ENCODE data around the gene ZNF335. TPM values are rescaled to one million over a fixed set of nuclear protein-coding genes. Genes with fewer than 3 reads are reported as not detected.

The ZNF335 gene
- total and polyA plus RNA-seq, 2 experiments from 2014 or later, result 13.5 to 28.1 TPM

- Histone ChIP-seq H3K9me3 (ENCODE audit: low read depth) (no peaks in the 10 kb centered on the region), H3K27me3 (no peaks in the 10 kb centered on the region), H3K36me3 (peaks cover 63% of the 10 kb centered on the region), H3K27ac (no peak overlapping the region), H3K4me1 (ENCODE audit: low read depth) (no peaks in the 10 kb centered on the region), H3K4me3 (no peak overlapping the region)
- TF ChIP-seq, protein P1, sequence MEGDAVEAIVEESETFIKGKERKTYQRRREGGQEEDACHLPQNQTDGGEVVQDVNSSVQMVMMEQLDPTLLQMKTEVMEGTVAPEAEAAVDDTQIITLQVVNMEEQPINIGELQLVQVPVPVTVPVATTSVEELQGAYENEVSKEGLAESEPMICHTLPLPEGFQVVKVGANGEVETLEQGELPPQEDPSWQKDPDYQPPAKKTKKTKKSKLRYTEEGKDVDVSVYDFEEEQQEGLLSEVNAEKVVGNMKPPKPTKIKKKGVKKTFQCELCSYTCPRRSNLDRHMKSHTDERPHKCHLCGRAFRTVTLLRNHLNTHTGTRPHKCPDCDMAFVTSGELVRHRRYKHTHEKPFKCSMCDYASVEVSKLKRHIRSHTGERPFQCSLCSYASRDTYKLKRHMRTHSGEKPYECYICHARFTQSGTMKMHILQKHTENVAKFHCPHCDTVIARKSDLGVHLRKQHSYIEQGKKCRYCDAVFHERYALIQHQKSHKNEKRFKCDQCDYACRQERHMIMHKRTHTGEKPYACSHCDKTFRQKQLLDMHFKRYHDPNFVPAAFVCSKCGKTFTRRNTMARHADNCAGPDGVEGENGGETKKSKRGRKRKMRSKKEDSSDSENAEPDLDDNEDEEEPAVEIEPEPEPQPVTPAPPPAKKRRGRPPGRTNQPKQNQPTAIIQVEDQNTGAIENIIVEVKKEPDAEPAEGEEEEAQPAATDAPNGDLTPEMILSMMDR (IDR thresholded peaks at IDR 0.05; ENCODE audit: low read depth, low read length), result no peak
- DNase-seq (ENCODE audit: low read depth in 1 of 2, low spot score in 1 of 2), result no peak
Measured at GRCh38 chr20:45899046-45899835, 72.8 kb downstream of the ZNF335 start.

Other genes with a start within 250 kb of the ZNF335 start
- gene SPINT4, start 249.9 kb downstream of the ZNF335 start, total RNA-seq, result not detected in 2 replicates
- gene SPINT4, start 249.9 kb downstream of the ZNF335 start, polyA plus RNA-seq, result not detected in 2 replicates
- gene WFDC3, start 180.3 kb downstream of the ZNF335 start, total RNA-seq, result not detected in 2 replicates
- 1.3 and 2.6 TPM in 2 replicates for gene WFDC3, start 180.3 kb downstream of the ZNF335 start, polyA plus RNA-seq
- gene DNTTIP1, start 180.2 kb downstream of the ZNF335 start, total RNA-seq, result 33.0 and 36.4 TPM in 2 replicates
- gene DNTTIP1, start 180.2 kb downstream of the ZNF335 start, polyA plus RNA-seq, result 74.1 and 76.0 TPM in 2 replicates
- 35.4 and 267 TPM in 2 replicates for gene UBE2C, start 159.6 kb downstream of the ZNF335 start, total RNA-seq
- 48.6 and 352 TPM in 2 replicates for gene UBE2C, start 159.6 kb downstream of the ZNF335 start, polyA plus RNA-seq
- 27.9 and 36.0 TPM in 2 replicates for gene TNNC2, start 144.9 kb downstream of the ZNF335 start, total RNA-seq
- 62.4 and 96.3 TPM in 2 replicates for gene TNNC2, start 144.9 kb downstream of the ZNF335 start, polyA plus RNA-seq
- 109 and 270 TPM in 2 replicates for gene SNX21, start 138.4 kb downstream of the ZNF335 start, total RNA-seq
- 42.7 and 66.8 TPM in 2 replicates for gene SNX21, start 138.4 kb downstream of the ZNF335 start, polyA plus RNA-seq
- gene ACOT8, start 114.8 kb downstream of the ZNF335 start, total RNA-seq, result 45.3 and 55.9 TPM in 2 replicates
- 48.3 and 64.9 TPM in 2 replicates for gene ACOT8, start 114.8 kb downstream of the ZNF335 start, polyA plus RNA-seq
- gene ZSWIM3, start 114.6 kb downstream of the ZNF335 start, total RNA-seq, result 7.4 and 8.0 TPM in 2 replicates
- 2.2 and 4.0 TPM in 2 replicates for gene ZSWIM3, start 114.6 kb downstream of the ZNF335 start, polyA plus RNA-seq
- 11.7 and 12.9 TPM in 2 replicates for gene ZSWIM1, start 91.0 kb downstream of the ZNF335 start, total RNA-seq
- gene ZSWIM1, start 91.0 kb downstream of the ZNF335 start, polyA plus RNA-seq, result 13.5 and 13.7 TPM in 2 replicates
- gene SPATA25, start 84.6 kb downstream of the ZNF335 start, total RNA-seq, result 35.9 and 42.8 TPM in 2 replicates
- 6.6 and 7.4 TPM in 2 replicates for gene SPATA25, start 84.6 kb downstream of the ZNF335 start, polyA plus RNA-seq
- gene NEURL2, start 81.0 kb downstream of the ZNF335 start, total RNA-seq, result 77.8 and 81.3 TPM in 2 replicates
- gene NEURL2, start 81.0 kb downstream of the ZNF335 start, polyA plus RNA-seq, result 64.5 and 78.2 TPM in 2 replicates
- 52.3 and 61.6 TPM in 2 replicates for gene CTSA, start 80.9 kb downstream of the ZNF335 start, total RNA-seq
- gene CTSA, start 80.9 kb downstream of the ZNF335 start, polyA plus RNA-seq, result 78.1 and 82.7 TPM in 2 replicates
- 71.7 and 90.9 TPM in 2 replicates for gene PLTP, start 60.0 kb downstream of the ZNF335 start, total RNA-seq
- gene PLTP, start 60.0 kb downstream of the ZNF335 start, polyA plus RNA-seq, result 93.6 and 99.6 TPM in 2 replicates
- gene PCIF1, start 37.5 kb downstream of the ZNF335 start, total RNA-seq, result 26.8 and 41.2 TPM in 2 replicates
- gene PCIF1, start 37.5 kb downstream of the ZNF335 start, polyA plus RNA-seq, result 43.8 and 65.7 TPM in 2 replicates
- 0.21 TPM in 1 of 2 replicates, not detected in the other for gene MMP9, start 36.7 kb upstream of the ZNF335 start, total RNA-seq
- gene MMP9, start 36.7 kb upstream of the ZNF335 start, polyA plus RNA-seq, result 0.15 and 0.20 TPM in 2 replicates
- gene SLC12A5, start 57.0 kb upstream of the ZNF335 start, total RNA-seq, result 7.6 and 8.3 TPM in 2 replicates
- gene SLC12A5, start 57.0 kb upstream of the ZNF335 start, polyA plus RNA-seq, result 17.1 and 27.9 TPM in 2 replicates
- gene NCOA5, start 117.8 kb upstream of the ZNF335 start, total RNA-seq, result 14.3 and 23.4 TPM in 2 replicates
- gene NCOA5, start 117.8 kb upstream of the ZNF335 start, polyA plus RNA-seq, result 17.5 and 20.4 TPM in 2 replicates
- 0.35 and 0.42 TPM in 2 replicates for gene CD40, start 146.1 kb upstream of the ZNF335 start, total RNA-seq
- 0.75 and 1.5 TPM in 2 replicates for gene CD40, start 146.1 kb upstream of the ZNF335 start, polyA plus RNA-seq